HepG2 (cell line): ENCODE data around the gene RGS7.

Experiments used
- BRCA1 ChIP-seq: sonication (generic); formaldehyde crosslinking; IDR thresholded peaks from 2 replicates; pipeline ENCODE4 v1.4.0; 2020; ENCODE audit warnings: missing genetic modification reagents
- CTCF ChIP-seq: sonication (generic); formaldehyde crosslinking; IDR thresholded peaks from 2 replicates; pipeline ENCODE4 v1.5.0; 2020; ENCODE audit warnings: mild to moderate bottlenecking, missing genetic modification reagents, moderate library complexity
- EZH2 ChIP-seq: conservative IDR thresholded peaks from 2 replicates; pipeline ENCODE4 v1.6.1; 2012; ENCODE audit warnings: mild to moderate bottlenecking, low read depth, low read length, moderate library complexity
- MATR3 ChIP-seq: sonication (generic); formaldehyde crosslinking; IDR thresholded peaks from 2 replicates; pipeline ENCODE4 v1.4.0; 2020; ENCODE audit warnings: missing genetic modification reagents
- MYC ChIP-seq: sonication (generic); formaldehyde crosslinking; IDR thresholded peaks from 2 replicates; pipeline ENCODE4 v1.9.0; 2021; ENCODE audit warnings: missing genetic modification reagents, borderline replicate concordance
- NCOA1 ChIP-seq: sonication (generic); formaldehyde crosslinking; IDR thresholded peaks from 2 replicates; pipeline ENCODE4 v1.9.0; 2021; ENCODE audit warnings: missing genetic modification reagents
- PATZ1 ChIP-seq: sonication (generic); formaldehyde crosslinking; IDR thresholded peaks from 2 replicates; pipeline ENCODE4 v1.4.0; 2020; ENCODE audit warnings: missing genetic modification reagents
- REST ChIP-seq, 2 experiments: IDR thresholded peaks; 2 replicates each; pipeline ENCODE4 v1.6.1; 2011 to 2012; ENCODE audit warnings: low read length in 2 of 2, borderline replicate concordance in 1 of 2, low read depth in 1 of 2, mild to moderate bottlenecking in 1 of 2, moderate library complexity in 1 of 2
- SUZ12 ChIP-seq: fragments of 150-350 bp; IDR thresholded peaks from 2 replicates; pipeline ENCODE4 v1.6.1; 2014; ENCODE audit warnings: low read depth, low read length
- ZBTB2 ChIP-seq: sonication (generic); formaldehyde crosslinking; IDR thresholded peaks from 2 replicates; pipeline ENCODE4 v1.8.0; 2022; ENCODE audit warnings: low read depth, missing genetic modification reagents
- ZBTB40 ChIP-seq, 2 experiments: fragments of 450-650 bp in 1 of 2; sonication (generic) in 1 of 2; formaldehyde crosslinking in 1 of 2; IDR thresholded peaks; 2 replicates each; pipeline versions ENCODE4 v1.6.1 to v1.8.0; 2016 to 2022; ENCODE audit warnings: antibody characterized with exemption in 1 of 2, mild to moderate bottlenecking in 1 of 2, missing genetic modification reagents in 1 of 2
- ZNF253 ChIP-seq: sonication (generic); formaldehyde crosslinking; IDR thresholded peaks from 2 replicates; pipeline ENCODE4 v1.8.0; 2022; ENCODE audit warnings: mild to moderate bottlenecking, missing genetic modification reagents, borderline replicate concordance
- ZNF530 ChIP-seq: sonication (generic); formaldehyde crosslinking; IDR thresholded peaks from 2 replicates; pipeline ENCODE4 v1.5.0; 2020; ENCODE audit warnings: low read depth, mild to moderate bottlenecking, missing genetic modification reagents
- ZNF589 ChIP-seq: sonication (generic); formaldehyde crosslinking; conservative IDR thresholded peaks from 2 replicates; pipeline ENCODE4 v1.8.0; 2022; ENCODE audit warnings: mild to moderate bottlenecking, moderate library complexity, missing genetic modification reagents

- TF ChIP-seq REST (IDR thresholded peaks at IDR 0.05; ENCODE audit: borderline replicate concordance in 1 of 2, low read depth in 1 of 2, low read length in 2 of 2) (no peak), NCOA1 (no peak), SUZ12 (no peak), ZNF530 (CRISPR knock-in tag) (no peak), MYC (CRISPR knock-in tag) (no peak), BRCA1 (no peak), ZBTB2 (CRISPR knock-in tag) (no peak), EZH2 (no peak), CTCF (no peak), MATR3 (CRISPR knock-in tag) (no peak), ZNF589 (CRISPR knock-in tag) (no peak), ZBTB40 (IDR thresholded peaks at IDR 0.05) (no peak), ZBTB40 (CRISPR knock-in tag; IDR thresholded peaks at IDR 0.05) (no peak), PATZ1 (no peak), ZNF253 (CRISPR knock-in tag) (no peak)
Observed at GRCh38 chr1:240737766-240738265, 619.2 kb downstream of the RGS7 start.
